CD4-positive, alpha-beta T cell treated with Interleukin-4 for 4 hours (primary cell): ENCODE data around the gene SRSF1.
A peak's percentile ranks its signal among the peaks of the same experiment; 100 is the strongest.
"Not testable (repeated sequence)": the region's sequence is repeated elsewhere in the genome, so short reads cannot be mapped to it uniquely, and the experiment has no call there.

Experiments used
- DNase-seq: peaks from one replicate; pipeline ENCODE4 v3.0.0-alpha.2; 2020

Gene SRSF1

GRCh38 chr17:58006924-58007780 lies at the start of gene SRSF1:
TSS of gene SRSF1 (minus strand) at chr17:58007246. CDS start at chr17:58007137, 109 bp downstream.
- peak; percentile 97 for DNase-seq

- no peak for DNase-seq
Measured at GRCh38 chr17:58056476-58056875, 49.4 kb upstream of the SRSF1 start.

- no peak for DNase-seq
Measured at GRCh38 chr17:58054641-58055040, 47.6 kb upstream of the SRSF1 start.

GRCh38 chr17:58052945-58053715 lies 46.1 kb upstream of the SRSF1 start:
- no peak for DNase-seq

- no peak for DNase-seq
Measured at GRCh38 chr17:58052407-58052806, 45.4 kb upstream of the SRSF1 start.

- no peak for DNase-seq
Measured at GRCh38 chr17:58051468-58051867, 44.4 kb upstream of the SRSF1 start.

GRCh38 chr17:58050966-58051365 lies 43.9 kb upstream of the SRSF1 start:
- no peak for DNase-seq

- DNase-seq: no peak
Measured at GRCh38 chr17:58049533-58049932, 42.5 kb upstream of the SRSF1 start.

- no peak for DNase-seq
Measured at GRCh38 chr17:58047376-58048150, 40.5 kb upstream of the SRSF1 start.

- no peak for DNase-seq
Measured at GRCh38 chr17:58046239-58047094, 39.4 kb upstream of the SRSF1 start.

- not testable (repeated sequence) for DNase-seq
Measured at GRCh38 chr17:58044256-58044655, 37.2 kb upstream of the SRSF1 start.

- no peak for DNase-seq
Measured at GRCh38 chr17:58043221-58044181, 36.5 kb upstream of the SRSF1 start.

GRCh38 chr17:58041161-58041560 lies 34.1 kb upstream of the SRSF1 start:
- DNase-seq: no peak

GRCh38 chr17:58040386-58040785 lies 33.3 kb upstream of the SRSF1 start:
- no peak for DNase-seq

GRCh38 chr17:58039975-58040374 lies 32.9 kb upstream of the SRSF1 start:
- DNase-seq: no peak

- no peak for DNase-seq
Measured at GRCh38 chr17:58032691-58033415, 25.8 kb upstream of the SRSF1 start.

GRCh38 chr17:58028578-58028977 lies 21.5 kb upstream of the SRSF1 start:
- DNase-seq: no peak

- DNase-seq: no peak
Measured at GRCh38 chr17:58020401-58020800, 13.4 kb upstream of the SRSF1 start.

- DNase-seq: no peak
Measured at GRCh38 chr17:58019521-58019920, 12.5 kb upstream of the SRSF1 start.

GRCh38 chr17:58019039-58019438 lies 12.0 kb upstream of the SRSF1 start:
- DNase-seq: no peak
